Measurements from ENCODE around the gene KCNAB1. TPM values are rescaled to one million over a fixed set of nuclear protein-coding genes. Genes with fewer than 3 reads are reported as not detected.

The KCNAB1 gene
- total RNA-seq, 2 donors from 2014 or later = 14.0 to 33.1 TPM

DNA sequence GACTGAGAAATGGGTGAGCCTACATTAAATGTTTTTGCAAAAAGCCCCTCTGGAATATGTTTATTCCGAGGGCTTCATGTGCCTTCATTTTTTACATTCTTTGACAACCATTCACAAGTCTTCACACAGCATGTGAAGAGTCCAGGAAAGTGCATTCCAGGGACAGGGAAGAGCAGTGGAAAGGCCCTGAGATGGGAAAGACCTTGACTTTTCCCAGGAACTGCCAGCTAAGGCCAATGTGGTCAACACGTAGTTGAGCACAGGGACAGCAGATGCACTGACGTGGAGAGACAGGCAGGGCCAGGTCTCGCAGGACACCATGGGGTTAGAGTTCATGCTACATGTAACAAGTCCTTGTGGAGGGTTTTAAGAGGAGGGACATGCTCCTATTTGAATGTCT is 412.8 kb downstream of the KCNAB1 start:
- intact Hi-C loops (cut with DNase I) = loop anchor here in 1 of 2 donors (10.0 kb wide), 1 partner anchor 552 kb away; no protein-coding TSS in a partner anchor
- DNase-seq (ENCODE audit: low spot score) = no peak

DNA sequence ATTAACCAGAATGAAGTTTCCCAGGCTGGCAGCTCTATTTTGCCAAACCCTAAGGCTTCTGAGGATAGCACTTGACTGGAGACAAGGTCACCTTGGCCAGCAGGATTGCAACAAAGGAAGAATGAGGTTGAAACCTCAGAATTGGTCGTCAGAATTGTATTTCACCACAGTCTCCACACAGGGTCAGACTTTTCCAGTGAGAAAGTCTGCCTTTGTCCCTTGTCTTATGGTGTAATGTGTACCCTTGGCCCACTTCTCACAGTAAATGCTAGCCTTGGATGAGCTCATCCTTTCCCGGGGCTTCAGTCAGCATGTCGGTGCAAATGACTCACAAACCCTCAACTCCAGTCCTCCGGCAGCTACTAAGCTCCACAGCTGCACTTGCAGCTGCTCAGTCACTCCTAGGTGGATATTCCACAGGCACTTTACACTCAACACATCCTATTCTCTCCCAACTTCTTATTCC is 414.8 kb downstream of the KCNAB1 start:
- peak; percentile 86 for DNase-seq (ENCODE audit: low spot score)
- intact Hi-C loops (cut with DNase I) = loop anchor here (5.0 to 10.0 kb wide), 2 partner anchors 547 to 550 kb away; no protein-coding TSS in a partner anchor

DNA sequence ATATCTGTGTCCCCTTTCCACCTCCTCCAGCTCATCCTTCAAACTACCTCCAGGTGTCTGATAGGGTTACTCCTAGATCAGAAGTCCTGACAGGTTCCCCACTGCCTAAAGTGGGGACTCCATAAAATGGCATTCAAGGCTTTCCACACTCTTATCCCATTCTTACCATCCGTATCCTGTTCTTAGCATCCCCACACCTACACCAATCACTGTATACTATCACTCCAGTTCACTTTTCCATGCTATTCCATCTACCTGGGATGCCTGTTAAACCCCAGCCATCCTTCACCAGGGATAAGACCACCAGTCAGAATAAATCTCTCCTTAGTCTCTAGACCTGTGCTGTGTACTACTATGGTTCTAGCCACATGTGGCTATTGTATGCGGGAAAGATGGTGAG is 415.4 kb downstream of the KCNAB1 start:
- no peak for DNase-seq (ENCODE audit: low spot score)
- intact Hi-C loops (cut with DNase I) = loop anchor here (5.0 to 10.0 kb wide), 2 partner anchors 547 to 549 kb away; no protein-coding TSS in a partner anchor

DNA sequence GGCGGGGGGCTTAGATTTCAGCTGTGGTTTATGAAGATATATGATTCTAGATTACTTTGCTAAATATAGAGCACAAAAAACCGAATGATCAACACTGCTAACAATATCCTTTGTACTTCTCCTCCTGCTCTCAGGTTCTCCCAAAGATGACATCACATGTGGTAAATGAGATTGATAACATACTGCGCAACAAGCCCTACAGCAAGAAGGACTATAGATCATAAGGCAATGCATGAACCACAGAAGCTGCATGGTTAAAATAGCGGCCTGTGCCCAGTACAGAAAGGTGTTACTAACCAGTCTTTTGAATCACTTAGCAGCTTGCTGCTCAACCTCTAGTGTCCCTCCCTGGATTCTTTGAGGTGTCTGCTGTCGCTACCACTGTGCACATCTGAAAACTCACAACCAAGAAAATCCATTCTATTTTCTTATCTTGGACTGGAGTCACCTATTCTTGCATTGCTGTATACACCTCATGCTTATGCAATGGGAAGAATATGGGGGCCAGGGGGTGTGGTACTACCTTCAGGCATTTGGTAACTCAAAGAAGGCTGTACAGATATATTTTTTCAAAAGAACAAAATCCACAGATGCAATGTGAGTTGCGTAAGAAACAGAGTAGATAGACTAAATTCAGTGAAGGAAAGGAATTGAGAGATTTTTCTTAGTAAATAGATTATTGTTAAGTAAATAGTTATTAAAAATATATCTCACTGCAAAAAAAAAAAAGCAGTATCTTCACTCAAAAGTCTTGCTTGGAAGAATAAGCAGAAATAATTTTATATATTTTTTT is 416.3 kb downstream of the KCNAB1 start:
- no peak for DNase-seq (ENCODE audit: low spot score)
- intact Hi-C loops (cut with DNase I) = loop anchor here (5.0 to 10.0 kb wide), 2 partner anchors 546 to 548 kb away; no protein-coding TSS in a partner anchor

DNA sequence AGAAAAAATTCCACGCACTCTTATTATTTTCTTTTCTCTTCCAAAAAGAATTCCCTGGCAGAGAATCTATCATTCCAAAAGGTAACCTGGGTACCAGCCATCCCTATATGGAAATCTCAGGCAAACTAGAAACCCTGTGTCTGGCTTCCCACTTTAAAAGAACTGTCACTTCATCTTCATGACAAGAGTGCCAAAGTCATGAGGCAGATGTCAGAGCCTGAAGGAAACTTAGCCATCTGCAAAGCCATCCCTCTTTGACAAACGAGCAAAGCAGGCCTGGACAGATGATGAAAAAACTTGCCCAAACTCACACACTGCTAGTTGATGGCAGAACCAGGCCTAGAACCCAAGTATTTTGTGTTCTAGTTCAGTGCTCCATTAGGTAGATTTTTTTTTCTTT is 418.7 kb downstream of the KCNAB1 start:
- intact Hi-C loops (cut with DNase I) = loop anchor here (5.0 to 10.0 kb wide), 2 partner anchors 543 to 546 kb away; no protein-coding TSS in a partner anchor
- DNase-seq (ENCODE audit: low spot score) = no peak

DNA sequence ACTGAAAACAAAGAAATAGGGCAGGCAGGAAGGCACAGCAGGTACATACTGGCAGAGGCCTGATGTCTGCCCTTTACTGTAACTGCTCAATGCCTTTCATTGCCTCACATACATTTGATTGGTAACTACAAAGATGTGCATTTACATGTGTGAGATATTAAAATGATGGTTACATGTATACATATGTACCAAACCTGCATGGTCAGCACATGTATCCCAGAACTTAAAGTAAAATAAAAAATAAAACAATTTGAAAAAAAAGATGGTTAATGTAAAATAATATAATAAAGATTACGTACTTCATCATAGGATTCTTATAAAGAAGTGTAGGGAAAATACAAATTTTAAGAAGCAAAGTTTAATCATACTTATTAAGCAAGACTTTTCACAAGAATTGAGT is 419.4 kb downstream of the KCNAB1 start:
- DNase-seq (ENCODE audit: low spot score) = no peak
- intact Hi-C loops (cut with DNase I) = loop anchor here (5.0 to 10.0 kb wide), 2 partner anchors 542 to 545 kb away; no protein-coding TSS in a partner anchor

DNA sequence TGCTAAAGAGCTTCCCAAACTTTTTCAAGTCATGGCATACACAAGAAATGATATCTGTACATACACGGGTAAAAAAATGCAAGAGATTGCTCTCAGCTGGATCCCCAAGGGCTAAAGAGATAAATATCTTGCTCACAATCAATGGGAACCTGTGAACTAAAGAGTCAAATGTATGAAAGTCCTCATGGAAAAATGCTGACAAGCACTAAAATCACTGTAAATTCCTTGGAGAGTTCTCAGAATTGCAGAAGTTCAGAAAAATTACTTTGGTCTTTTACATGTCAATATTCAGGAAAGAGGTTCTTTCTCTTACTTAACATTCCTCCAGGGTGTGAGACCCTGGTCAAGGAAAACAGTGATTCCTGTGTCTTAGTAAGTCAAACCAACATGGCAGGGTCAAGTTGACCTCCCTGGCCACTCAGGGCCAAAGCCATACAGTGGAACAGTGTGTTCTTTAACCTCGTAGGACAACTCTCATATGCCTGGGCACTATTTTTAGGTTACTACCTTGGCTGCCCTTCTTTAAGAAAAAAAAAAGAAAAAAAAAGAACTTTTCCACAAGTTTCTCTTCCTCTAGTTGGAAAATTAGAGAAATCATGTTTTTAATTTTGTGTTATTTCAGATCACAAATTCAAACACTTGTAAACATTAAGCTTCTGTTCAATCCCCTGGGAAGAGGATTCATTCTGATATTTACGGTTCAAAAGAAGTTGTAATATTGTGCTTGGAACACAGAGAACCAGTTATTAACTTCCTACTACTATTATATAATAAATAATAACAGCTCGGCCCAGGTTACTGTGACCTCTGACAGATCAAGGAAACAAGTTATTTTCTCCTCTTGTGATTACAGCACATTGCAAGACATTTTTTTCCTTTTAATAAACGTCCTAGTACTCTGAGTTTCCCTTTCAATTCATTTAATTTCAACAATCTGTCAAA is 422.0 kb downstream of the KCNAB1 start:
- intact Hi-C loops (cut with DNase I) = no loop called here
- no peak for DNase-seq (ENCODE audit: low spot score)

DNA sequence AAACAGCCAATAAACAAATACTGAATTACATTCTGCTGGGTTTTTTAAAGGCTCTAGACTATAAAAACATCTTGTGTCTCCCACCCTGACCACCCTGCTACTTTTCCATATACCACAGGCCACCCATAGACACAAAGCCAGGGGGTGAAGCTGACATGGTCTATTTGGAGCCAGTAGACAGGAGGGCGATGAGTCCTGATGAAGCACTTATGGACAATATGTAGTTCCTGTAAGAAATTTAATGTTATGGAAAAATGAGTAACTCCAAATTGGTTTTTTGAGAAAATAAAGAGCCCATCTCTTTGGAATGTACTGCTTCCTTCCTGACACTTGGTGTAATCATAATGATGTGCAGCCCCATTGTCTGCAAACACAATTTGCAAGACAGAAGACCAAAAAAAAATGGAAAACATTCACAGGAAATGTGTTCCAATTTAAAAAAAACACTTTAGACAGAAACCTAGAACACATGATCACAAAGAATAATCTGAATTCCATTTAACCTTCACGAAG is 422.7 kb downstream of the KCNAB1 start:
- intact Hi-C loops (cut with DNase I) = no loop called here
- no peak for DNase-seq (ENCODE audit: low spot score)

DNA sequence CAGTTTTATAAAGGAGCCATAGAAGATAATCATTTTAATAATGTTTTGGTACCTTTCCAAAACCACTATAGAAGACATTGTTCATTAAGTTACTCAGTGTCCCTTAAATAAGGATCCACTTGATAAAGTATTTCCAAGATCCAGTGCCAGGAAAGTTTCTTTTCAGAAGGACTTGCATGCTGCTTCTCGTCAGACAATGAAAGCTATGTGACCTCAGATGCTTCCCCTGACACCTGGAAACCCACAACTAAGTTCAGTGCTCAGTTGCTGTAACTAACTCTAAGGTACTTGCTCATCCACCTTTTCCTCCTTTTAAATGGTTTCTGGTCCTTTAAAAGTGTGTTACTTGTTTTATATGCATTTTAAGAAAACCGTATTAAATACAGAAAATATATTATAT is 427.3 kb downstream of the KCNAB1 start:
- DNase-seq (ENCODE audit: low spot score) = no peak

DNA sequence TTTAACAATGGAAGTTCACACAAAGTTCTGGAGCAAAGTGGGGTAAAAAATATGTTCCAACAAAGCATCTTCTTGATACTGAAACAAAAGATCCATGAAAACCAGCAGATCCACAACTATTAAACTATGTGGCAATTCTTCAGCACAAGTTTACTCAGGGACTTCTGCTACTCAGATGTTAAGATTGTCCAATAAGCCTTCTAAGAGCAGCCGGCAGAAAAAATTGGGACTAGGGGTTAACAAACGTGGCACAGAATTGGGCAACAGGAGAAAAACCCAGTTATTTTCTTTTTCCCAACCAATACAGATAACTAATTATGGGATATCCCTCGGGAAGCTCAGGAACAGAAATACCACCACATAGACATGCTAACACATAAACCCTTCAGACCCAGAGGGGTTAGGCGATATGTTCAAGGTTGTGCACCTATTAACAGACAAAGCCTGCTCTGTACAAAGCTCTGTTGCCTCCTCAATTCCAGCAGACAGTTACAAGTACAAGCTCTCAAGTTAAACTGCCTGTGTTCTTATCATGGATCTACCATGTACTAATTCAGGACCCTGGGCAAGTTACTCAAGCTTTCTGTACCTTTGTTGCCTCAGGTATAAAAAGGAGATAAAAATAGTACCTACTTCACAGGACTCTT is 427.8 kb downstream of the KCNAB1 start:
- intact Hi-C loops (cut with DNase I) = no loop called here
- DNase-seq (ENCODE audit: low spot score) = no peak

More for the DNA sequence above, 427.3 kb downstream of the KCNAB1 start:
- intact Hi-C loops (cut with DNase I) = no loop called here

DNA sequence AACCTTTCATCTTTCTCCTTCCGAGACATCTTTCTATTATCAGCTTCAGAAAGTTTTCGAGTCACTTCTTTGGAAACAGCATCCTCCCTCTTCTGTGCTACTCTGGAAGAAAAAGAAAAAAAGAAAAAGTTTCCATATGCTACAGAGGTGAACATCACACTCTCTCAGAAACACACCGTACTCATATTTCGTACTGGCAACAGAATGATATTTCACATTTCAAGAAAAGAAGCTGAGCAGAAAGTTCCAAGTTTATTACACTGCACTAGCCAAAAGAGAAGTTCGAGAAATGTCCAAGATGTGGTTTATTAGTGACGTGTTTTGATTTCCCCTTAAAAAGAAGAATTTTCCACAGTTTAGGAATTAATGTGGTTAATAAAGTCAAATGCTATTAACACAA is 428.5 kb downstream of the KCNAB1 start:
- intact Hi-C loops (cut with DNase I) = no loop called here
- DNase-seq (ENCODE audit: low spot score) = no peak

DNA sequence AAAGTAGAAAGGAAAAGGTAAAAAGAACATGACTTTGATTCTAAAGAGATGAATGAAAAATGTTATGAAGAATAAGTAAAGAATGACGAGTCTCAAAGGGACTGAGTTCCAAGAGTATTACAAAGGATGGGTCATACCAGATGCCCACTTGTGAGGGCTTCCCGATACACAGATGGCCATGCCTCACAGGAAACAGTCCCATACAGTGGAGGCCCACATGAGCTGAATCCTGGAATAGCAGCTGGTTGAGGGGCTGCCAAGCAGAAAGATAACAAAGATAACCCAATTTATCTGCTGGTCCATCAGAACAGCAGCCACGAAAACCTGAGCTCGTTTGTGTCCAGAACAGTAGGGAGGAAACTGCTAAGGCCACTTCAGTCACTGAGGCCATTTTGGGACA is 430.9 kb downstream of the KCNAB1 start:
- intact Hi-C loops (cut with DNase I) = loop anchor here in 1 of 2 donors (10.0 kb wide), 1 partner anchor 124 kb away; the partner anchor contains the start of gene TIPARP
- DNase-seq (ENCODE audit: low spot score) = no peak

DNA sequence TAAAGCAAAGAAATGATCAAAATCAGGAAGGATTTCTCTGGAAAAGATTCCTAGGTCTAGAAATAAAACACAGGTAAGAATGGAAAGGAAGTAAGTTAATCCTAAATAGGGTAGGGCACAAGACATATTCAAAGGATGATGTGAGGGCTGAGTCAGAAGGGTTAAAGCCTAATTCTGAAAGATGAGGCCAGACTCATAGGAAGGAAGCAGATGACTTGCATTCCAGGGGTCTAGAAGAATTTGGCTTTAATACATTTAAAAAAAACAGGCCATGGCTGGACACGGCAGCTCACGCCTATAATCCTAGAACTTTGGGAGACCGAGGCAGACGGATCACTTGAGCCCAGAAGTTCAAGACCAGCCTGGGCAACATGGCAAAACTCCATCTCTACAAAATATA is 431.4 kb downstream of the KCNAB1 start:
- intact Hi-C loops (cut with DNase I) = loop anchor here in 1 of 2 donors (10.0 kb wide), 1 partner anchor 123 kb away; the partner anchor contains the start of gene TIPARP
- DNase-seq (ENCODE audit: low spot score) = no peak

DNA sequence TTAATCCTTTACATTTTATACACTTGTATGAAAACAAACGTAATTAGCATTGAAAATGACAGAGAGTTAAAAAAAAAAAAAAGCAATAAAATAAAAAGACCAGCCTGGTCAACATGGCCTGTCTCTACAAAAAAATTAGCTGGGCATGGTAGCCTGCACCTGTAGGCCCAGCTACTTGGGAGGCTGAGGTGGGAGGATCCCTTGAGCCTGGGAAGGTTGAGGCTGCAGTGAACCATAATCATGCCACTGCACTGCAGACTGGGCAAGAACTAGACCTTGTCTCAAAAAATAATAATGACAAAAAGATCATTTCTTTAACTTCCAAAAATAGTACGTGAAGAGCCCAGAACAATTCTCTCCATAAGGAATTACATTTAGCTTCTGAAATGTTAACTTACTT is 432.6 kb downstream of the KCNAB1 start:
- no peak for DNase-seq (ENCODE audit: low spot score)
- intact Hi-C loops (cut with DNase I) = loop anchor here in 1 of 2 donors (10.0 kb wide), 1 partner anchor 122 kb away; the partner anchor contains the start of gene TIPARP

DNA sequence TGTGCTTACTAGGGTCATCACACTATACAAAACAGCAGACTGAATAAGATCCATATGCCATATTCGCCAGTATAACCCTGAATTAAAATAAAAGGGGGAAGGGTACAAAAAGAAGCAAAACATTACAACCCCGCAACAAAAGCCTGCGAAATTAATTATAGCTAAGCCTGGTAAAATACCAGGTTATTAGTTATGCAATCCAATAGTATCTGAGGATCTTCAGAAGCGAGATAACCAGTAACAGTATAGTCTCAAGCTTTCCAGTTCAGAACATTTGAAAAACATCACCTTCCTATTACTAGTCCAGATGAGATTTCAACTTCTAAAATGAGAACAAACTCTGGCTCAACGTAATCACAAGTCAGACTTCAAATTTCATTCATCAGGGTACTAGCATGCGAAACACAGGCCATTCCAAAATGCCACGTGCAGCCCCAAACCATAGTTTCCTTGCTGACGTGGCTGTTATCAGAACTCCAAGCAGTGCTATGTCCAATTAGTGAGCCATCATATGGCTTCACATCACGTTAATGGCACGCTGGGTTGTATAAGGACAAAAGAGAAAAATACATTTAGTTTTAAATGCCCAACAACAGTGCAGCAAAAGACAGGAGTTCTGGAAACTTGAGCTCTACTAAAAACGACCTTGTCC is 433.5 kb downstream of the KCNAB1 start:
- intact Hi-C loops (cut with DNase I) = loop anchor here (1.0 to 10.0 kb wide), 2 partner anchors 49 to 121 kb away; partner anchors contain the start of gene TIPARP (in 1 of the 2)
- DNase-seq (ENCODE audit: low spot score) = no peak

DNA sequence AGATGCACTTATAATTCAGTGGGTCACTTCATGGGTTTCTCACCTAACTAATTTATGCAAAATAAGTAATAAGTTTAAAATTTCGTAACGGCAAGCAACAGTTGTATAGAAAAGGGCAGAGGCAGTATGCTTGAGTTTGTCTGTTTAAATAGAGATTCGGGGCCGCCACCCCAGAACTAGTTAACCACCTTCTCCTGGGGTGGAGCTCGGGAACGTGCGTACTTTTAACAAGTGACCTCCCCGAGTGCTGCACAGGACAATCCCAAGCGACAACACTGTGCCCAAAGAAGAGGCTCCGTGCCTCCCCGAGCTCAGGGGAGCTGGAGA is 434.1 kb downstream of the KCNAB1 start:
- no peak for DNase-seq (ENCODE audit: low spot score)
- intact Hi-C loops (cut with DNase I) = loop anchor here (1.0 to 10.0 kb wide), 2 partner anchors 49 to 120 kb away; partner anchors contain the start of gene TIPARP (in 1 of the 2)

DNA sequence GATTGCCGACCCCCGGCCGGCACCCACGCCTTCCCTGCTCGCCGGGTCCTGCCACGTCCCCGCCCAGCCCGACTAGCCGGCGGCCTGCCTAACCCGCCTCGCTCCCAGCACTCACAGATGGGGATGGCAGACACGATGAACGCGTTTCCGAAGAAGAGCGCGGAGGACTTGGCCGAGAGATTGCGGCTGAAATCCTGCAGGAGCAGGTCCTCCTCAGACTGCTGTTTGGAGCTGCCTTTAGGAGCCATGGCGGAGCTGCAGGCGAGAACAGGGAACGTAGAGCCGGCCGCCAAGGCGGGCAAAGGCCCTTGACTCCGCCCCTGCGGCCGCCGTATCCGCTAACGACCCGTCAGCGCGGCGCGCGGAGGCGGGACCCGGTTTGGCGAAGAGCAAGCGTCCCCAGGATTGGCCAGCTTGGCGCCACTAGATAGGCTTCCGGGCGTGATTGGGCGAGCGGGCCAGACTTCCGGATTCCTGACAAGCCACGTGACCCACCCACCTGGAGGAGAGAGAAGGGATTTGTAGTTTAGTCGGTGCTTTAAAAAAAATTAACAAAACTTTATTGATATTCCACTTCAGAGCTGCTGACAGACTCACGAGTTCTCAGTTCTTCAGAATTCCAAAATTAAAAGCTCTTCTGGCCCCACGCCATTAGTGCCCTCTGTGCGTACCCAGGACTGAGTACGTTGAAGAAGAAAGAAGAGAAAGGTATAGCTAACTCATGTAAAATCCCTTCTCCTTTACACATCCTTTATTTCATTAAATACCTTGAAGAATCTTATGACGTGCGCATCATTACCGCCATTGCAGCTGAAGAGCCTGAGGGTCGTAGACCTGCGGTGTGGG is 434.7 kb downstream of the KCNAB1 start, which contains the start of gene SSR3:
SSR3 (minus strand) TSS at position 276 of the 846 bp plus-strand sequence; CDS start at position 248, 28 bp downstream.
- intact Hi-C loops (cut with DNase I) = loop anchor here (1.0 to 10.0 kb wide), 2 partner anchors 48 to 120 kb away; partner anchors contain the start of gene TIPARP (in 1 of the 2)
- DNase-seq (ENCODE audit: low spot score) = peak; percentile 100

Data from posterior vena cava (tissue), 2 donors.